Activated T-cell treated with anti-CD3 and anti-CD28 coated beads for 48 hours (primary cell): ENCODE results near the gene HEBP2.

Source experiments
- DNase-seq: peaks from one replicate; pipeline ENCODE4 v3.0.0-alpha.2; 2020; ENCODE audit warnings: low read depth

HEBP2 gene

DNA sequence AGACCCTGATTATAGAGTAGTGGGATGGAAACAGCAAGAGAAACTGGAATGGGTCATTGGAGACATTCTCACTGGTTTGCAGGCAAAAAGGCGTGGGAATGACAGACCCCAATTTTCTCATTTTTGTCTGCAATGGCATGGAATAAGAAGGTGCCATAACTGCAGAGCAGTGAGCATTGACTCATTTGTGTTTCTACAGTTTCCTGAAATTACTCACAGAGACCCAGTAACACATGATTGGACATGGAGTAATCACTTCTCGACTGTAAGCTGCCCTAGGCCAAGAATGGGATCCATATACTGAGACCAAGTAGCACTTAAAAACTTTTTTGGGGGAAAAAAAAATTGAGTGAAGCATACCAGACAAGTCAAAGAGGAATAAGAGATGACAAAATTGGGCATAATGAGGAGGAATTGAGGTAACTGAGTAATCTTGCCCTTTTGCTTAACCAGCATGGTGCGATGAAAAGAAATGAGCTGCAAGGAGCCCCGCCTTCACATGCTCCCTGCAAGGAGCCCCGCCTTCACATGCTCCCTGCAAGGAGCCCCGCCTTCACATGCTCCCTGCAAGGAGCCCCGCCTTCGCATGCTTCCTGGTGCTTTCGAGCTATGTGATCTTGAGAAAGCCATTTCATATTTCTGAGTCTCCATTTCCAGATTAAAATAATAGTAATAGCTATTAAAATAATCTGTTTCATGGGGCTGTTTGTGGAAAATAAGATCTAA lies 51.1 kb downstream of the HEBP2 start:
- DNase-seq: peak; percentile 18

DNA sequence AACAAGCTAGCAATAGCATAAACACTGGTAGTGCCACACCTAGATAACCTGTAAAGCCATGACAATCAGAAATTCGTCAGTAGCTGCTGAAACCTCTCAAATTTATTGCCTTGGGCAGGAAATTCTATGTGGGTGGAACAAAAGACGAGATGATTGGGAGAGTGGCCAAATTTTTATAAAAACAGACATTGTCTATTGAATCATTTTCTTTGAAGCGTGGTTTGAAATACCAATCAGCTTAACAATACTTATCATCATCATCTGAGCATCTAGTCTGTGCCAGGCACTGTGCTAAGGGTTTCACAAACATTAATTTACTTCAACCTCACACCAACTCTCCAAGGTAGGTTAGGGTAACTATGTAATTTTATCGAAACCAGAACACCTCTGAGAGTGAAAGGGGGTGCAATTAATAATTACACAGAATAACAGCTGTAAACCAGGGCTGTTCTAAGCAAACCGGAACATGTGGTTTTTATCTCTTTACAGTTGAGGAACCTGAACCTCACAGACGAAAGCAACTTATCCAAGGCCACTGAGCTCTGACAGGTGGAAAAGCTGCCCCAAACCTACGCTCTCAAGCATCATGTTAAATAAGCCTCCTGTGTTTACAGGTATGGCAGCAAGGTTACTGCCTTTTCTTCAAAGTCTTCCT lies 51.9 kb downstream of the HEBP2 start:
- no peak for DNase-seq

DNA sequence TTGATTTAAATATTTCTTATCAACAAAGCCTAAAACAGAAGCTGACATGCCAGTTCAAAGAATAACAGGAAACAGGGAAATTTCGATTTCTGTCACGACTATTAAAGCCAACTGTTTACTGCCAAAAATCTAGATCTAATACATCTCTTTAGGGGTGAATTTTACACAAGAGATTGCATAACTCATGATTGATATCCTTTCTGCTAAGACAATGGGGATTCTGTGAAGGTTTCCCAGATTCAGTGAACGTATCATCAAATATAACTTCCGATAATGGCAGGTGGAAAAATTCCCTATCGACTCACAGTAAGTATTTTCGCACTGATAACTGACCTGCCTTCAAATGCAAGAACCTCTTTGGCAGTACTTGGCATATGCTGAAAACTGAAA lies 52.4 kb downstream of the HEBP2 start:
- no peak for DNase-seq

DNA sequence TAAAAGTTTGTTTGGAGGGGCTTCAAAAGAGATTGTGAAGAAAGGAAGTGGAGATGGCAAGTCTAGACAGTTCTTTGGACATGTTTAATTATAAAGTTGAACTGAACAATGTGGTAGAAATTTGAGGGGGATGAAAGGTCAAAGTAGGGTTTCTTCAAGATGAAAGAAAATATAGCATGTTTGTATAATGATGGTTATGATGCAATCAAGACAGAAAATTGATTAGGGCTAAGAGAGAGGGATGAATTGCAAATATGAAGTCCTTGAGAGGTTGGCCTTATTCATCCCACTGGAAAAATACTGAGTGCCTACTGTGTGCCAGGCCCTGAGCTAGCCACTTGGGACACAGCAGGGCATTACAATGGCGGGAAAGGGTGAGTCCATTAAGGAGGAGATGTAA lies 57.6 kb downstream of the HEBP2 start:
- no peak for DNase-seq

DNA sequence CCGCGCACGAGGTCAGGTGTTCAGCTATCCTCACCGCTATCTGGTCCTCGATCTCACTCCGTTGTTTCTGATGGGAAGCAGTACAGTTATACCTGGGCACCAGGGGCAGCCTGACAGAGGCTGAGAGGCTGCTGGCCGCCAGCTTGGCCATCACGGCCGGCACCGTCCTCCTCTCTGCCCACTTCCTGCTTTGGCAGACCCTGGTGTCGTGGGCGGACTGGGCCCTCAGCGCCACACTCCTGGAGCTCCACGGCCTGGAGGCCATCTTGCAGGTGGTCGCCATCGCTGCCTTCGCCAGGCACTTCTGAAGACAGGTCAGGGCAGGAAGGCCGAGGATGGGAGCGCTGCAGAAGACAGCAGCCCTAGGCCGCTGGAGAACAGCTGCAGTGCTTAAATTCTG lies 60.1 kb downstream of the HEBP2 start:
- DNase-seq: no peak

DNA sequence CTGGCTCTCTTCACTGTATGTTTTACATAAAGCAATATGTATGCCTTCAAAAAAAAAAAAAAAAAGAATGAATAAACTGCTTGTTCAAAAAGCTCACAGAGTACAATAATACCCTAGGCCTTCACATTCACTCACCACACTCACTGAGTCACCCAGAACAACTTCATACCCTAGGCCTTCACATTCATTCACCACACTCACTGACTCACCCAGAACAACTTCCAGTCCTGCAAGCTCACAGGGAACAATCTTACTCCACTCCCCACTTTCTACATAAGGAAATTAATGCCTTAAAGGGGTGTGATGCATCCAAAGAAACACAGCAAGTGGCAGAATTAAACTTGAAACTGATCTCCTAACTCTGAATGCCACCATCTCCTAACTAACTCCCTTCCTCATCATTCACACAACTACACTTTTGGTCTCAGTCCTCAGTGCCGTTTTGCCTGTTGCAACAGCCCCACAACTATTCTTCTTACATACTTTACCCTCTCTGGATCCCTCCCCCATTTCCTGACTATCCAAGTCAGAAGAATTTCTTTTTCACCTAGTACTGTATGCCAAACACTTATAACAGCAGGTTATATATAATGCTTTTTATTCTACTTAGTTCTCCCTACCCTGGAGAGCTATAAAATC lies 61.1 kb downstream of the HEBP2 start:
- no peak for DNase-seq

DNA sequence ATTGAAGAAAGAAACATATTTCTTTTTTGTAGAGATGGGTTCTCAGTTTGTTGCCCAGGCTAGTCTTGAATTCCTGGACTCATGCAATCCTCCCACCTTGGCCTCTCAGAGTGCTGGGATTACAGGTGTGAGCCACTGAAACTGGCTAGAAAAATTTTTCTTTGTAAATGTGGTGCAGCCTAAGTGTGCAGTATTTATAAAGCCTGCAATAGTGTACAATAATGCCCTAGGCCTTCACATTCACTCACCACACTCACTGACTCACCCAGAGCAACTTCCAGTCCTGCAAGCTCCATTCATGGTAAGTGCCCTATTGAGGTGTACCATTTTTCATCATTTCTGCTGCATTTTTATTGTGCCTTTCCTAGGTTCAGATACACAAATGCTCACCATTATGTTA lies 63.9 kb downstream of the HEBP2 start:
- DNase-seq: no peak

DNA sequence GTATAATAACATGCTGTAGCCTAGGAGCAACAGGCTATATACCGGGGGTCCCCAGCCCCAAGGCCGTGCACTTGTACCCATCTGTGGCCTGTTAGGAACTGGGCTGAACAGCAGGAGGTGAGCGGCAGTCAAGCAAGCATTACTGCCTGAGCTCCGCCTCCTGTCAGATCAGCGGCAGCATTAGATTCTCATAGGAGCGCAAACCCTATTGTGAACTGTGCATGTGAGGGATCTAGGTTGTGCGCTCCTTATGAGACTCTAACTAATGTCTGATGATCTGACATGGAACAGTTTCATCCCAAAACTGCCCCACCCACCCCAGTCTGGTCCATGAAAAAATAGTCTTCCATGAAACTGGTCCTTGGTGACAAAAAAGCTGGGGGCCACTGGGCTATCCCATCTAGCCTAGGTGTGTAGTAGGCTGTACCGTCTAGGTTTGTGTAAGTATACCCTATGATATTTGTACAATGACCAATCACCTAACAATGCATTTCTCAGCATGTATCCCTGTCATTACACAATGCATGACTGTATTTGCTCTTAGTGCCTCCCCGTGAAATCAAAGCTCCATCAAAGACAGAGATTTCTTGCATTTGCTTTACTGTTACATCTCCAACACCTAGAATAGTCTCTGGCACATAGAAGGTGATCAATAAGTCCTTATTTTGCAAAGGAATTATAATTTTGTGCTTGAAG lies 64.4 kb downstream of the HEBP2 start:
- no peak for DNase-seq
